GM12878 (cell line): Measurements from ENCODE around the gene ZNF391. TPM values are rescaled to one million over a fixed set of nuclear protein-coding genes. Genes with fewer than 3 reads are reported as not detected.

Experiments used
- ATF7 ChIP-seq: fragments of 450-650 bp; IDR thresholded peaks from 2 replicates; pipeline ENCODE4 v1.6.1; 2016; ENCODE audit warnings: low read depth, mild to moderate bottlenecking
- BHLHE40 ChIP-seq, 2 experiments: fragments of 450-650 bp in 1 of 2; IDR thresholded peaks; 2 replicates each; pipeline ENCODE4 v1.6.1; 2011 to 2017; ENCODE audit warnings: low read depth in 2 of 2, borderline replicate concordance in 1 of 2, improper control_type of control experiment in 1 of 2, low read length in 1 of 2, mild to moderate bottlenecking in 1 of 2
- MXI1 ChIP-seq: fragments of 150-350 bp; IDR thresholded peaks from 2 replicates; pipeline ENCODE4 v1.6.1; 2011; ENCODE audit warnings: low read depth, mild to moderate bottlenecking, inconsistent platforms, low read length, improper control_type of control experiment
- NRF1 ChIP-seq: conservative IDR thresholded peaks from 2 replicates; pipeline ENCODE4 v1.6.1; 2011; ENCODE audit warnings: mild to moderate bottlenecking, low read depth, low read length, improper control_type of control experiment
- PAX5 ChIP-seq: IDR thresholded peaks from 2 replicates; pipeline ENCODE4 v1.6.1; 2011; ENCODE audit warnings: low read depth, low read length, borderline replicate concordance
- RAD51 ChIP-seq: fragments of 450-650 bp; IDR thresholded peaks from 2 replicates; pipeline ENCODE4 v1.6.1; 2016; ENCODE audit warnings: moderate library complexity, mild to moderate bottlenecking, inconsistent platforms
- YBX1 ChIP-seq: fragments of 450-650 bp; IDR thresholded peaks from 2 replicates; pipeline ENCODE4 v1.6.1; 2016; ENCODE audit warnings: antibody characterized with exemption
- YY1 ChIP-seq: IDR thresholded peaks from 2 replicates; pipeline ENCODE4 v1.6.1; 2011; ENCODE audit warnings: low read depth, mild to moderate bottlenecking, low read length
- ZNF24 ChIP-seq: fragments of 450-650 bp; IDR thresholded peaks from 2 replicates; pipeline ENCODE4 v1.6.1; 2017; ENCODE audit warnings: antibody characterized with exemption, mild to moderate bottlenecking
- ZNF384 ChIP-seq: IDR thresholded peaks from 2 replicates; pipeline ENCODE4 v1.6.1; 2012; ENCODE audit warnings: low read depth, mild to moderate bottlenecking, low read length, improper control_type of control experiment, borderline replicate concordance
- polyA plus RNA-seq, 11 experiments: library from polyadenylated mRNA; depleted of rRNA in 4 of 11; unstranded in 6 of 11; stranded (reverse) in 5 of 11; fragments of >200 nt; fragmentation: Nextera tagmentation in 4 of 11; fragmentation: Illumina TruSeq in 1 of 11; extraction: Ambion mirVana in 4 of 11; extraction: Trizol in 1 of 11; gene quantifications; 1 replicate in 1 of 11; 2 replicates in 10 of 11; pipeline versions ENCODE4 v1.2.1 to v1.2.3, GENCODE V29; 2011 to 2016; ENCODE audit warnings: inconsistent platforms in 2 of 11, missing spikeins in 2 of 11, low read depth in 1 of 11
- total RNA-seq, 4 experiments: library from RNA; depleted of rRNA in 3 of 4; stranded (reverse); fragments of >200 nt in 3 of 4; fragmentation: Illumina TruSeq in 1 of 4; extraction: Trizol in 1 of 4; gene quantifications; 2 replicates each; pipeline versions ENCODE4 v1.2.1 to v1.2.3, GENCODE V29; 2013 to 2021
- TF ChIP-seq, protein P1 (sequence below): fragments of 450-650 bp; IDR thresholded peaks from 2 replicates; pipeline ENCODE4 v1.6.1; 2018; ENCODE audit warnings: borderline replicate concordance, mild to moderate bottlenecking; ENCODE audit not compliant: partially characterized antibody
- TF ChIP-seq, protein P2 (sequence below): fragments of 450-650 bp; IDR thresholded peaks from 2 replicates; pipeline ENCODE4 v1.6.1; 2014; ENCODE audit warnings: mild to moderate bottlenecking
- TF ChIP-seq, protein P3 (sequence below): fragments of 450-650 bp; formaldehyde crosslinking; IDR thresholded peaks from 2 replicates; pipeline ENCODE4 v1.5.0; 2022; ENCODE audit warnings: mild to moderate bottlenecking, missing genetic modification characterization

The ZNF391 gene
- total and polyA plus RNA-seq, 10 of the 15 experiments (the other 5 are each of a cell fraction or from before 2014, with no cell fraction given), result 0.42 to 1.9 (median 1.0) TPM

DNA sequence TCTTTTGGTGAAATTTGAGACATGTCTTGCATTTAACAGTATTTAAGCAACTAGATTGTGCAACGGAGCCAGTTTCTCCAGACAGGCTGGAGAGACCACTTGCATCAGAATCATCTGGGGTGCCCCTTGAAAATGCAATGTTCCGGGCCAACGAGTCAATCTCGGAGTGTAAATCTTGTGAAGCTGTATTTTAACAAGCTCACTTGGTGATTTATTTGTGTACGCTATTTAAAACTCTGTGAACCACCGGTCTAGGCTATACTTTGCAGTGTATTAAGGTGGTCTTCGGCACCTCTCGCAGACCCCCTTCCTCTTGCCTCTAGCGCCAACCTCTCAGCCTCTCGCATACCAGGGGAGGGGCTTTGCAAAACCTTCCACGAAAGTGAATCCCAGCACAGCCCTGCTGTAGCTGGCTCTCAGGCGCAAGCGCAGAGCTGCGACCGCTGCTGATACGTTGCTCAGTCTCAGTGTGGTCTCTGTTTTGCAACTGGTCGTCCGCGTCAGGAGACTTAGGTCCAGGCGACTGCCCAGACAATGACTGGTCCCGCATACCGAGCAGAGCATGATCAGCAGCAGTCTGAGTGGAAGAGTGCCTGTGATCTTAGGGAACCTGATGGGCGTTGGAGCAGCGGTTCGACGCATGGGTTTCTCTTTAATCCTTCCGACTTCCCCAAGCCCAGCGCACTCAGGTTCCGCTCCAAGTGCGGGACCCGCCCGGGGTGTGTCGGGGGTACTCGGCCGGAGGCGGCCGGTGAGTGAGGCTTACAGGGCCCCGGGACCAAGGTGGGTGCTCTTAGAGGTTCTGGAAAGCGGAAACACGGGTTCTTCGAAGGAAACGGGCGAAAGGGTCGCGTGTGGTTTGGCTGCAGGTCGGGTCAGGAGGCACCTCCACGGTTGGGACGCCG, at the start of gene ZNF391 (continued):
- TF ChIP-seq, protein P1, sequence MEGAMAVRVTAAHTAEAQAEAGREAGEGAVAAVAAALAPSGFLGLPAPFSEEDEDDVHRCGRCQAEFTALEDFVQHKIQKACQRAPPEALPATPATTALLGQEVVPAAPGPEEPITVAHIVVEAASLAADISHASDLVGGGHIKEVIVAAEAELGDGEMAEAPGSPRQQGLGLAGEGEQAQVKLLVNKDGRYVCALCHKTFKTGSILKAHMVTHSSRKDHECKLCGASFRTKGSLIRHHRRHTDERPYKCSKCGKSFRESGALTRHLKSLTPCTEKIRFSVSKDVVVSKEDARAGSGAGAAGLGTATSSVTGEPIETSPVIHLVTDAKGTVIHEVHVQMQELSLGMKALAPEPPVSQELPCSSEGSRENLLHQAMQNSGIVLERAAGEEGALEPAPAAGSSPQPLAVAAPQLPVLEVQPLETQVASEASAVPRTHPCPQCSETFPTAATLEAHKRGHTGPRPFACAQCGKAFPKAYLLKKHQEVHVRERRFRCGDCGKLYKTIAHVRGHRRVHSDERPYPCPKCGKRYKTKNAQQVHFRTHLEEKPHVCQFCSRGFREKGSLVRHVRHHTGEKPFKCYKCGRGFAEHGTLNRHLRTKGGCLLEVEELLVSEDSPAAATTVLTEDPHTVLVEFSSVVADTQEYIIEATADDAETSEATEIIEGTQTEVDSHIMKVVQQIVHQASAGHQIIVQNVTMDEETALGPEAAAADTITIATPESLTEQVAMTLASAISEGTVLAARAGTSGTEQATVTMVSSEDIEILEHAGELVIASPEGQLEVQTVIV, result no peak
- TF ChIP-seq NRF1, result peak; percentile 50
- TF ChIP-seq ATF7, result no peak
- TF ChIP-seq, protein P2, sequence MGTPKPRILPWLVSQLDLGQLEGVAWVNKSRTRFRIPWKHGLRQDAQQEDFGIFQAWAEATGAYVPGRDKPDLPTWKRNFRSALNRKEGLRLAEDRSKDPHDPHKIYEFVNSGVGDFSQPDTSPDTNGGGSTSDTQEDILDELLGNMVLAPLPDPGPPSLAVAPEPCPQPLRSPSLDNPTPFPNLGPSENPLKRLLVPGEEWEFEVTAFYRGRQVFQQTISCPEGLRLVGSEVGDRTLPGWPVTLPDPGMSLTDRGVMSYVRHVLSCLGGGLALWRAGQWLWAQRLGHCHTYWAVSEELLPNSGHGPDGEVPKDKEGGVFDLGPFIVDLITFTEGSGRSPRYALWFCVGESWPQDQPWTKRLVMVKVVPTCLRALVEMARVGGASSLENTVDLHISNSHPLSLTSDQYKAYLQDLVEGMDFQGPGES, result no peak
- no peak for TF ChIP-seq ZNF384
- TF ChIP-seq YBX1, result no peak
- no peak for TF ChIP-seq MXI1
- no peak for TF ChIP-seq PAX5
- peak; percentile 83 for TF ChIP-seq YY1
- TF ChIP-seq RAD51, result no peak
- peak in 1 of 2 experiments; percentile 8; a peak in 1 of 4 replicates for TF ChIP-seq BHLHE40 (IDR thresholded peaks at IDR 0.05; ENCODE audit: borderline replicate concordance in 1 of 2, low read depth in 2 of 2, low read length in 1 of 2)
- TF ChIP-seq, protein P3, sequence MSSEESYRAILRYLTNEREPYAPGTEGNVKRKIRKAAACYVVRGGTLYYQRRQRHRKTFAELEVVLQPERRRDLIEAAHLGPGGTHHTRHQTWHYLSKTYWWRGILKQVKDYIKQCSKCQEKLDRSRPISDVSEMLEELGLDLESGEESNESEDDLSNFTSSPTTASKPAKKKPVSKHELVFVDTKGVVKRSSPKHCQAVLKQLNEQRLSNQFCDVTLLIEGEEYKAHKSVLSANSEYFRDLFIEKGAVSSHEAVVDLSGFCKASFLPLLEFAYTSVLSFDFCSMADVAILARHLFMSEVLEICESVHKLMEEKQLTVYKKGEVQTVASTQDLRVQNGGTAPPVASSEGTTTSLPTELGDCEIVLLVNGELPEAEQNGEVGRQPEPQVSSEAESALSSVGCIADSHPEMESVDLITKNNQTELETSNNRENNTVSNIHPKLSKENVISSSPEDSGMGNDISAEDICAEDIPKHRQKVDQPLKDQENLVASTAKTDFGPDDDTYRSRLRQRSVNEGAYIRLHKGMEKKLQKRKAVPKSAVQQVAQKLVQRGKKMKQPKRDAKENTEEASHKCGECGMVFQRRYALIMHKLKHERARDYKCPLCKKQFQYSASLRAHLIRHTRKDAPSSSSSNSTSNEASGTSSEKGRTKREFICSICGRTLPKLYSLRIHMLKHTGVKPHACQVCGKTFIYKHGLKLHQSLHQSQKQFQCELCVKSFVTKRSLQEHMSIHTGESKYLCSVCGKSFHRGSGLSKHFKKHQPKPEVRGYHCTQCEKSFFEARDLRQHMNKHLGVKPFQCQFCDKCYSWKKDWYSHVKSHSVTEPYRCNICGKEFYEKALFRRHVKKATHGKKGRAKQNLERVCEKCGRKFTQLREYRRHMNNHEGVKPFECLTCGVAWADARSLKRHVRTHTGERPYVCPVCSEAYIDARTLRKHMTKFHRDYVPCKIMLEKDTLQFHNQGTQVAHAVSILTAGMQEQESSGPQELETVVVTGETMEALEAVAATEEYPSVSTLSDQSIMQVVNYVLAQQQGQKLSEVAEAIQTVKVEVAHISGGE (CRISPR knock-in tag), result peak; percentile 91
- TF ChIP-seq ZNF24, result no peak
